ENCODE data around the gene NCKIPSD. TPM values are rescaled to one million over a fixed set of nuclear protein-coding genes. Genes with fewer than 3 reads are reported as not detected.

NCKIPSD gene
- total RNA-seq, 6 experiments from 2014 or later: 6.8 to 27.3 (median 12.3) TPM

- Histone ChIP-seq H3K36me3 (peaks cover 0 to 7% (median 0%) of the 10 kb centered on the region in 4 donors), H3K4me1 (no peaks in the 10 kb centered on the region), H3K27me3 (no peaks in the 10 kb centered on the region), H3K4me3 (no peak overlapping the region), H3K9me3 (no peaks in the 10 kb centered on the region), H3K27ac (no peak overlapping the region)
- no peak for TF ChIP-seq POLR2A (IDR thresholded peaks at IDR 0.05)
- no peak for TF ChIP-seq CTCF (IDR thresholded peaks at IDR 0.05)
- ATAC-seq (no peak), DNase-seq (no peak)
- intact Hi-C loops (cut with DNase I): no loop called here
- 91% methylated on average over 11 of the region's 13 CpGs for WGBS (ENCODE audit: insufficient coverage, low coverage, low lambda C conversion rate, missing lambda C conversion rate)
Observed at GRCh38 chr3:48628277-48629017, 57.3 kb downstream of the NCKIPSD start.

- TF ChIP-seq CTCF (IDR thresholded peaks at IDR 0.05) (no peak), POLR2A (IDR thresholded peaks at IDR 0.05) (no peak)
- no peaks in the 10 kb centered on the region for H3K9me3 ChIP-seq
- intact Hi-C loops (cut with DNase I): no loop called here
- no peak overlapping the region for H3K27ac ChIP-seq
- H3K4me1 ChIP-seq: no peaks in the 10 kb centered on the region
- ATAC-seq (no peak), DNase-seq (no peak)
- no peaks in the 10 kb centered on the region for H3K27me3 ChIP-seq
- peaks cover 0 to 7% (median 0%) of the 10 kb centered on the region in 4 donors for H3K36me3 ChIP-seq
- WGBS (ENCODE audit: insufficient coverage, low coverage, low lambda C conversion rate, missing lambda C conversion rate): 100% methylated on average over 5 of the region's 6 CpGs
- no peak overlapping the region for H3K4me3 ChIP-seq
Observed at GRCh38 chr3:48625600-48625999, 60.1 kb downstream of the NCKIPSD start.

GRCh38 chr3:48624767-48625166, 60.9 kb downstream of the NCKIPSD start:
- no peak overlapping the region for H3K27ac ChIP-seq
- TF ChIP-seq CTCF (IDR thresholded peaks at IDR 0.05): no peak
- TF ChIP-seq POLR2A (IDR thresholded peaks at IDR 0.05): no peak
- intact Hi-C loops (cut with DNase I): no loop called here
- ATAC-seq: no peak
- 100% methylated on average over 4 of the region's 10 CpGs for WGBS (ENCODE audit: insufficient coverage, low coverage, low lambda C conversion rate, missing lambda C conversion rate)
- H3K4me1 ChIP-seq: no peaks in the 10 kb centered on the region
- H3K27me3 ChIP-seq: no peaks in the 10 kb centered on the region
- H3K9me3 ChIP-seq: no peaks in the 10 kb centered on the region
- H3K4me3 ChIP-seq: no peak overlapping the region
- peaks cover 0 to 3% (median 0%) of the 10 kb centered on the region in 4 donors for H3K36me3 ChIP-seq
- DNase-seq: no peak

- no peaks in the 10 kb centered on the region for H3K4me1 ChIP-seq
- H3K9me3 ChIP-seq: no peaks in the 10 kb centered on the region
- WGBS (ENCODE audit: insufficient coverage, low coverage, low lambda C conversion rate, missing lambda C conversion rate): 71% methylated on average over 4 of the region's 6 CpGs
- DNase-seq (no peak), ATAC-seq (no peak)
- TF ChIP-seq POLR2A (IDR thresholded peaks at IDR 0.05) (no peak), CTCF (IDR thresholded peaks at IDR 0.05) (no peak)
- H3K27me3 ChIP-seq: no peaks in the 10 kb centered on the region
- intact Hi-C loops (cut with DNase I): no loop called here
- no peak overlapping the region for H3K27ac ChIP-seq
- H3K4me3 ChIP-seq: no peak overlapping the region
- no peaks in the 10 kb centered on the region for H3K36me3 ChIP-seq
Observed at GRCh38 chr3:48623851-48624547, 61.7 kb downstream of the NCKIPSD start.

Small RNAs within 50 kb of the gene (microRNA-seq; reads per million reads assigned to microRNA genes)
- 0 reads per million in 2 donors for gene MIR4793

Small RNAs within 50 kb of the gene (small RNA-seq; reads per million reads assigned to genes)
- 0 reads per million in 2 experiments for gene AC141002.1

Other genes starting within 250 kb of the NCKIPSD start
- gene CCDC51, start 245.8 kb downstream of the NCKIPSD start, total RNA-seq: 10 to 100 TPM in 2 of 6 experiments, 1 to 10 TPM in 4; 5.9 to 16.0 (median 8.1) TPM
- 100 to 1,000 TPM in 2 of 6 experiments, 10 to 100 TPM in 4; 64.8 to 182 (median 80.1) TPM for gene TMA7, start 245.7 kb downstream of the NCKIPSD start, total RNA-seq
- 1 to 10 TPM; 2.4 to 4.5 (median 3.2) TPM for gene ATRIP, start 239.2 kb downstream of the NCKIPSD start, total RNA-seq
- gene SHISA5, start 181.7 kb downstream of the NCKIPSD start, total RNA-seq: 100 to 1,000 TPM in 4 of 6 experiments, 10 to 100 TPM in 2; 76.3 to 118 (median 101) TPM
- 10 to 100 TPM in 1 of 6 experiments, 1 to 10 TPM in 4, under 1 TPM in 1; 0.59 to 10.8 (median 1.4) TPM for gene PFKFB4, start 129.1 kb downstream of the NCKIPSD start, total RNA-seq
- gene UCN2, start 122.1 kb downstream of the NCKIPSD start, total RNA-seq: not detected
- gene COL7A1, start 90.6 kb downstream of the NCKIPSD start, total RNA-seq: 1 to 10 TPM in 4 of 6 experiments, under 1 TPM in 2; 0.31 to 1.7 (median 1.1) TPM
- gene UQCRC1, start 76.3 kb downstream of the NCKIPSD start, total RNA-seq: 100 to 1,000 TPM; 176 to 329 (median 213) TPM
- not detected for gene TMEM89, start 64.1 kb downstream of the NCKIPSD start, total RNA-seq
- 1 to 10 TPM; 6.6 to 9.9 (median 8.6) TPM for gene SLC26A6, start 50.5 kb downstream of the NCKIPSD start, total RNA-seq
- gene CELSR3, start 23.0 kb downstream of the NCKIPSD start, total RNA-seq: under 1 TPM; 0.15 to 0.68 (median 0.34) TPM
- gene IP6K2, start 31.3 kb upstream of the NCKIPSD start, total RNA-seq: 10 to 100 TPM; 25.4 to 31.4 (median 27.4) TPM
- gene PRKAR2A, start 162.0 kb upstream of the NCKIPSD start, total RNA-seq: 10 to 100 TPM; 21.9 to 31.1 (median 27.2) TPM
- gene SLC25A20, start 213.0 kb upstream of the NCKIPSD start, total RNA-seq: 100 to 1,000 TPM in 2 of 6 experiments, 10 to 100 TPM in 4; 54.4 to 114 (median 82.3) TPM
- gene ARIH2, start 232.9 kb upstream of the NCKIPSD start, total RNA-seq: 10 to 100 TPM; 34.4 to 44.9 (median 38.2) TPM

All from right lobe of liver (tissue), 6 donors.